ENCODE data around the gene DNAH1. TPM values are rescaled to one million over a fixed set of nuclear protein-coding genes. Genes with fewer than 3 reads are reported as not detected.

Gene DNAH1
- total and polyA plus RNA-seq, 2 of the 13 experiments (the other 11 are each of a cell fraction or from before 2014, with no cell fraction given), result 0.64 to 3.5 TPM

GRCh38 chr3:52361011-52361410 lies 44.9 kb downstream of the DNAH1 start (continued):
- no peak for TF ChIP-seq ZNF18 (CRISPR knock-in tag; IDR thresholded peaks at IDR 0.05; ENCODE audit: insufficient replicate concordance)
- TF ChIP-seq, protein P1, sequence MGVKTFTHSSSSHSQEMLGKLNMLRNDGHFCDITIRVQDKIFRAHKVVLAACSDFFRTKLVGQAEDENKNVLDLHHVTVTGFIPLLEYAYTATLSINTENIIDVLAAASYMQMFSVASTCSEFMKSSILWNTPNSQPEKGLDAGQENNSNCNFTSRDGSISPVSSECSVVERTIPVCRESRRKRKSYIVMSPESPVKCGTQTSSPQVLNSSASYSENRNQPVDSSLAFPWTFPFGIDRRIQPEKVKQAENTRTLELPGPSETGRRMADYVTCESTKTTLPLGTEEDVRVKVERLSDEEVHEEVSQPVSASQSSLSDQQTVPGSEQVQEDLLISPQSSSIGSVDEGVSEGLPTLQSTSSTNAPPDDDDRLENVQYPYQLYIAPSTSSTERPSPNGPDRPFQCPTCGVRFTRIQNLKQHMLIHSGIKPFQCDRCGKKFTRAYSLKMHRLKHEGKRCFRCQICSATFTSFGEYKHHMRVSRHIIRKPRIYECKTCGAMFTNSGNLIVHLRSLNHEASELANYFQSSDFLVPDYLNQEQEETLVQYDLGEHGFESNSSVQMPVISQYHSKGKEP (CRISPR knock-in tag; IDR thresholded peaks at IDR 0.05), result no peak
- no peak for TF ChIP-seq ZBTB8A (CRISPR knock-in tag; IDR thresholded peaks at IDR 0.05; ENCODE audit: borderline replicate concordance, low read depth)
- TF ChIP-seq, protein P2, sequence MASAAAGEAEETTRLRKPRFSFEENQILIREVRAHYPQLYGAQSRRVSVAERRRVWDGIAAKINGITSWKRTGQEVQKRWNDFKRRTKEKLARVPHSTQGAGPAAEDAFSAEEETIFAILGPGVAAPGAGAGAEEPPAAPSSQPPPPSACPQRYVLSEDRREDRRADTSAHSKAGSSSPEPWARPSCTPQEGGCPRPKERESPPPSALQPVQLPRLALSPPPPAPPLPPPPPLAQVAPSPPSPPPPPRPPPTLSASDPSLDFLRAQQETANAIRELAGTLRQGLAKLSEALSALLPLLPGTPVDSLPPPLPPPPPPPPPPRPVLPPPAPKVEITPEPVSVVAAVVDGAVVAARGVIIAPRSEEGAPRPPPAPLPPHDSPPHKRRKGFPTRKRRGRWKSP (CRISPR knock-in tag; IDR thresholded peaks at IDR 0.05), result no peak
- TF ChIP-seq IRF2 (CRISPR knock-in tag; IDR thresholded peaks at IDR 0.05), result no peak
- TF ChIP-seq, protein P3, sequence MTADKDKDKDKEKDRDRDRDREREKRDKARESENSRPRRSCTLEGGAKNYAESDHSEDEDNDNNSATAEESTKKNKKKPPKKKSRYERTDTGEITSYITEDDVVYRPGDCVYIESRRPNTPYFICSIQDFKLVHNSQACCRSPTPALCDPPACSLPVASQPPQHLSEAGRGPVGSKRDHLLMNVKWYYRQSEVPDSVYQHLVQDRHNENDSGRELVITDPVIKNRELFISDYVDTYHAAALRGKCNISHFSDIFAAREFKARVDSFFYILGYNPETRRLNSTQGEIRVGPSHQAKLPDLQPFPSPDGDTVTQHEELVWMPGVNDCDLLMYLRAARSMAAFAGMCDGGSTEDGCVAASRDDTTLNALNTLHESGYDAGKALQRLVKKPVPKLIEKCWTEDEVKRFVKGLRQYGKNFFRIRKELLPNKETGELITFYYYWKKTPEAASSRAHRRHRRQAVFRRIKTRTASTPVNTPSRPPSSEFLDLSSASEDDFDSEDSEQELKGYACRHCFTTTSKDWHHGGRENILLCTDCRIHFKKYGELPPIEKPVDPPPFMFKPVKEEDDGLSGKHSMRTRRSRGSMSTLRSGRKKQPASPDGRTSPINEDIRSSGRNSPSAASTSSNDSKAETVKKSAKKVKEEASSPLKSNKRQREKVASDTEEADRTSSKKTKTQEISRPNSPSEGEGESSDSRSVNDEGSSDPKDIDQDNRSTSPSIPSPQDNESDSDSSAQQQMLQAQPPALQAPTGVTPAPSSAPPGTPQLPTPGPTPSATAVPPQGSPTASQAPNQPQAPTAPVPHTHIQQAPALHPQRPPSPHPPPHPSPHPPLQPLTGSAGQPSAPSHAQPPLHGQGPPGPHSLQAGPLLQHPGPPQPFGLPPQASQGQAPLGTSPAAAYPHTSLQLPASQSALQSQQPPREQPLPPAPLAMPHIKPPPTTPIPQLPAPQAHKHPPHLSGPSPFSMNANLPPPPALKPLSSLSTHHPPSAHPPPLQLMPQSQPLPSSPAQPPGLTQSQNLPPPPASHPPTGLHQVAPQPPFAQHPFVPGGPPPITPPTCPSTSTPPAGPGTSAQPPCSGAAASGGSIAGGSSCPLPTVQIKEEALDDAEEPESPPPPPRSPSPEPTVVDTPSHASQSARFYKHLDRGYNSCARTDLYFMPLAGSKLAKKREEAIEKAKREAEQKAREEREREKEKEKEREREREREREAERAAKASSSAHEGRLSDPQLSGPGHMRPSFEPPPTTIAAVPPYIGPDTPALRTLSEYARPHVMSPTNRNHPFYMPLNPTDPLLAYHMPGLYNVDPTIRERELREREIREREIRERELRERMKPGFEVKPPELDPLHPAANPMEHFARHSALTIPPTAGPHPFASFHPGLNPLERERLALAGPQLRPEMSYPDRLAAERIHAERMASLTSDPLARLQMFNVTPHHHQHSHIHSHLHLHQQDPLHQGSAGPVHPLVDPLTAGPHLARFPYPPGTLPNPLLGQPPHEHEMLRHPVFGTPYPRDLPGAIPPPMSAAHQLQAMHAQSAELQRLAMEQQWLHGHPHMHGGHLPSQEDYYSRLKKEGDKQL (CRISPR knock-in tag; IDR thresholded peaks at IDR 0.05; ENCODE audit: low read depth), result no peak
- TF ChIP-seq, protein P4, sequence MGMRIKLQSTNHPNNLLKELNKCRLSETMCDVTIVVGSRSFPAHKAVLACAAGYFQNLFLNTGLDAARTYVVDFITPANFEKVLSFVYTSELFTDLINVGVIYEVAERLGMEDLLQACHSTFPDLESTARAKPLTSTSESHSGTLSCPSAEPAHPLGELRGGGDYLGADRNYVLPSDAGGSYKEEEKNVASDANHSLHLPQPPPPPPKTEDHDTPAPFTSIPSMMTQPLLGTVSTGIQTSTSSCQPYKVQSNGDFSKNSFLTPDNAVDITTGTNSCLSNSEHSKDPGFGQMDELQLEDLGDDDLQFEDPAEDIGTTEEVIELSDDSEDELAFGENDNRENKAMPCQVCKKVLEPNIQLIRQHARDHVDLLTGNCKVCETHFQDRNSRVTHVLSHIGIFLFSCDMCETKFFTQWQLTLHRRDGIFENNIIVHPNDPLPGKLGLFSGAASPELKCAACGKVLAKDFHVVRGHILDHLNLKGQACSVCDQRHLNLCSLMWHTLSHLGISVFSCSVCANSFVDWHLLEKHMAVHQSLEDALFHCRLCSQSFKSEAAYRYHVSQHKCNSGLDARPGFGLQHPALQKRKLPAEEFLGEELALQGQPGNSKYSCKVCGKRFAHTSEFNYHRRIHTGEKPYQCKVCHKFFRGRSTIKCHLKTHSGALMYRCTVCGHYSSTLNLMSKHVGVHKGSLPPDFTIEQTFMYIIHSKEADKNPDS (CRISPR knock-in tag; IDR thresholded peaks at IDR 0.05), result no peak
- no peak for TF ChIP-seq SIN3B (IDR thresholded peaks at IDR 0.05; ENCODE audit: low read length)
